ENCODE measurements around the gene HJV.

The HJV gene

GRCh38 chr1:145975216-145975615 lies 46.3 kb downstream of the HJV start:
- DNase-seq = no peak

GRCh38 chr1:145974721-145975120 lies 46.8 kb downstream of the HJV start:
- no peak for DNase-seq

- no peak for DNase-seq
Observed at GRCh38 chr1:145972580-145972979, 49.0 kb downstream of the HJV start.
